ENCODE measurements around the gene MRPL17.

Gene MRPL17

DNA sequence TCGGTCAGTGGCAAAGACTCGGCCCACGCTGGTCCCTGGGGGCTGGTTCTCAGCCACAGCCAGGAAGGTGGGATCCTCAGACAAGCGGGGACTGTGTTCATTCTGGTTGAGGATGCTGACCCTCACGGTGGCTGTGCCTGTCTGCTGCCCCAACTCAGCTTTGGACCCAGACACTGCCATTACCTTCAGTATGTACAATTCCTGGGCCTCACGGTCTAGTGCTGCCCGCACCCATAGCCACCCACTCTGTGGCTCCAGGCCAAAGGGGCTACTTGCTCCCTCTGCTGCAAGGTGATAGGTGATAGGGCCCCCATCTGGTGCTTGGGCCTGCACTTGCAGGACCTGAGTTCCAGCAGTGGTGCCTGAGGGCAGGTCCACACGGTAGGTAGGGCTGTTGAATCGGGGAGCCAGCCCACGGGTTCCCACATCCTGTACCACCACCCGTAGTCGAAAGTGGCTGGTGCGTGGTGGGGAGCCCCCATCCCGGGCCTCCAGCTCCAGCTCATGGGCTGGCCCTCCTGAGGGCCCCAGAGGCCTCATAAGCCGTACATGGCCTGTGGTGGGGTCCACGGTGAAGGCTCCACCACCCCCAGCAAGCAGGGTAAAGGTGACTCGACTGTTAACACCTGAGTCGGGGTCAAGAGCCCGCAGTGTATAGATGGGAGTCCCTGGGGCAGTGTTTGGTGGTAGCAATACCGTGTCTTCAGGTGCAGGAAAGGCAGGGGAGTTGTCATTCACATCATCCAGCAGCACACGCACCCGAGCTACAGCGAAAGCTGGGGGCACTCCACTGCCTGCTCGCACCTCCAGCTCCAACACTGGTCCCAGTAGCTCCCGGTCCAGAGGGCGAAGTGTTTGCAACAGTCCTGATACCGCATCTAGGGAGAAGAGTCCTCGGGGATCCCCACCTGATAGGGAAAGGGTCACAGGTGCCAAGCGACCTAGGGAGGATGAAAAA lies 50.7 kb downstream of the MRPL17 start:
- no peak for DNase-seq (ENCODE audit: low read depth)

DNA sequence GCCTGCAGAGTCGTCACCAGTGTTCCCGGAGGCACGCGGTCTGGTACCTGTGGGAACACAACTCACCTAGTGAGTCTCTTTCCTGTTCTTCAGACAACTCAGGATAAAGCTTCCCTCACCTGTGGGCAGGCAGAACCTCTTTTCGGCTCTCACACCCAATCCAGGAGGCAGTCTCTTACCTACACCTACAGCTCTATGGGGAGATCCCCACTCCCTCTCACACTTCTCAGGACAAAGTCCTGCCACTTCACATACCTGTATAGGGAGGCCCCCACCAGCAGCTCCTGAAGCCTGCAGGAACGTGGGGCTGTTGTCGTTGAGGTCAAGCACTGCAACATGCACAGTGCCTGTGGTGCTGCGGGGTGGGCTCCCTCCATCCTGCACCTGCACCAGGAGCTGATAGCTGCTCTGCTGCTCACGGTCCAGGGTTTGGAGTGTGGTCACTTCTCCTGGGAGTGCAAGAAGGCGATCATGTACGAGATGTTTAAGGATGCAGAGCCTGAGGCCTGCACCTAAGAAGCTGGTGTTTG lies 51.7 kb downstream of the MRPL17 start:
- no peak for DNase-seq (ENCODE audit: low read depth)

DNA sequence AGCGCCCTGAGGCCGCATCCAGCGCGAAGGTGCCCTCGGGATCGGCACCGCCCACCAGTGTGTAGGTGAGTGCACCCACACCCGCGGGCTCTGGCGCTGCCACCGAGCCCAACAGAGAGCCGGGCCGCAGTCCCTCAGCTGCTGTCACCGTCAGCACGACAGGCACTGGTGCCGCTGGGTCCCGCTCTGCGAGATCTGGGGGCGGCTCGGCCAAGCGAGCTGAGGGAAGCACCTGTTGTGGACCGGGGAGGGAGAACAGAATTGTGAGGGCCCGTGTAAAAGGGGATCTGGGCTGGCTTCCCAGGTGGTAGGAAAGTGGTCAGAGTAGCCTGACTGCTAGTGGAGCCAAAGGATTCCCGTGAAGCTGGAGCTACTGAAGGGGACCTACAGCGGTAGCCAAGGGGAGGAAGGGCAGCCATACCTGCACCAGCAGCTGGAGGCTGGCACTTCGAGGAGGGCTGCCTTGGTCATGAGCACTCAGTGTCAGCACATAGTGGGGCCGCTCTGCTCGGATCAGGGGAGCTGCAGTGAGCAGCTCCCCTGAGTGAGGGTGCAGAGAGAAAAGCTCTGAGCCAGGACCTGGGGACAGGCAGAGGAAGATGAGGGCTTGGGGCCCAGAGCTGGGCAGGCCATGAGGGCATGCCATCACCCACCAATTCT lies 52.4 kb downstream of the MRPL17 start:
- no peak for DNase-seq (ENCODE audit: low read depth)
